HEK293 (cell line): ENCODE results near the gene MAGI1.

Experiments
- CTCF ChIA-PET: fragments of 350-600 bp; formaldehyde crosslinking; extraction: SDS; loops from one replicate; lab custom pipeline; 2021; ENCODE audit warnings: antibody characterized with exemption; lab: Yijun Ruan, JAX
- POLR2A ChIA-PET: fragments of 300-600 bp; formaldehyde crosslinking; extraction: SDS; loops from one replicate; lab custom pipeline; 2020; ENCODE audit warnings: antibody characterized with exemption, inconsistent platforms; lab: Yijun Ruan, JAX
- H3K27ac ChIP-seq: fragments of 200-500 bp; sonication (Bioruptor generic); 2 replicates; pipeline ENCODE4 v1.5.1; 2014; ENCODE audit warnings: low read depth, low read length, control low read depth, inconsistent platforms; ENCODE audit errors: extremely low read depth
- H3K36me3 ChIP-seq, 2 experiments: fragments of 200-500 bp in 1 of 2; sonication (Bioruptor generic) in 1 of 2; 1 replicate in 1 of 2; 2 replicates in 1 of 2; pipeline ENCODE4 v1.5.1; 2014 to 2017; ENCODE audit warnings: inconsistent platforms in 2 of 2, low read length in 2 of 2; ENCODE audit not compliant: control insufficient read depth in 2 of 2, insufficient read depth in 1 of 2
- H3K4me1 ChIP-seq: fragments of 200-500 bp; sonication (Bioruptor generic); 2 replicates; pipeline ENCODE4 v1.5.1; 2014; ENCODE audit warnings: mild to moderate bottlenecking, low read length, inconsistent platforms; ENCODE audit not compliant: control insufficient read depth, insufficient read depth
- H3K4me3 ChIP-seq: 2 replicates; pipeline ENCODE4 v1.5.1; 2011; ENCODE audit warnings: low read depth, mild to moderate bottlenecking, control low read depth, low read length, moderate library complexity
- H3K9me3 ChIP-seq: fragments of 200-500 bp; sonication (Bioruptor generic); 2 replicates; pipeline ENCODE4 v1.5.1; 2014; ENCODE audit warnings: low read depth, low read length, inconsistent platforms; ENCODE audit not compliant: control insufficient read depth, insufficient read depth
- GLI2 ChIP-seq: fragments of 450-650 bp; formaldehyde crosslinking; IDR thresholded peaks from 2 replicates; pipeline ENCODE4; 2017; ENCODE audit warnings: missing biosample characterization, missing genetic modification characterization, low read depth, borderline replicate concordance
- GLIS2 ChIP-seq: fragments of 450-650 bp; formaldehyde crosslinking; IDR thresholded peaks from 2 replicates; pipeline ENCODE4 v1.5.1; 2016; ENCODE audit warnings: missing biosample characterization, missing genetic modification characterization
- OSR2 ChIP-seq: fragments of 450-650 bp; formaldehyde crosslinking; IDR thresholded peaks from 2 replicates; pipeline ENCODE4 v1.5.1; 2016; ENCODE audit warnings: missing biosample characterization, missing genetic modification characterization
- PRDM1 ChIP-seq: fragments of 450-650 bp; formaldehyde crosslinking; IDR thresholded peaks from 2 replicates; pipeline ENCODE4; 2016; ENCODE audit warnings: missing biosample characterization, missing genetic modification characterization
- YY2 ChIP-seq: fragments of 450-650 bp; formaldehyde crosslinking; IDR thresholded peaks from 2 replicates; pipeline ENCODE4 v1.5.1; 2016; ENCODE audit warnings: missing biosample characterization, missing genetic modification characterization
- ZEB2 ChIP-seq: fragments of 450-650 bp; formaldehyde crosslinking; IDR thresholded peaks from 2 replicates; pipeline ENCODE4 v1.5.1; 2016; ENCODE audit warnings: missing biosample characterization, missing genetic modification characterization
- ZNF24 ChIP-seq: fragments of 450-650 bp; formaldehyde crosslinking; IDR thresholded peaks from 2 replicates; pipeline ENCODE4 v1.5.1; 2016; ENCODE audit warnings: missing biosample characterization, missing genetic modification characterization
- ZNF404 ChIP-seq: fragments of 450-650 bp; formaldehyde crosslinking; IDR thresholded peaks from 2 replicates; pipeline ENCODE4 v1.5.1; 2017; ENCODE audit warnings: missing biosample characterization, missing genetic modification characterization
- ZNF423 ChIP-seq: fragments of 450-650 bp; formaldehyde crosslinking; IDR thresholded peaks from 2 replicates; pipeline ENCODE4 v1.5.1; 2016; ENCODE audit warnings: missing biosample characterization, missing genetic modification characterization
- ZNF433 ChIP-seq: fragments of 450-650 bp; formaldehyde crosslinking; IDR thresholded peaks from 2 replicates; pipeline ENCODE4 v1.5.1; 2016; ENCODE audit warnings: missing biosample characterization, missing genetic modification characterization, low read depth
- ZNF48 ChIP-seq: fragments of 450-650 bp; formaldehyde crosslinking; IDR thresholded peaks from 2 replicates; pipeline ENCODE4 v1.5.1; 2016; ENCODE audit warnings: missing biosample characterization, missing genetic modification characterization
- ZNF571 ChIP-seq: fragments of 450-650 bp; formaldehyde crosslinking; IDR thresholded peaks from 2 replicates; pipeline ENCODE4 v1.5.0; 2017; ENCODE audit warnings: missing biosample characterization, missing genetic modification characterization
- ZNF629 ChIP-seq: fragments of 450-650 bp; formaldehyde crosslinking; IDR thresholded peaks from 2 replicates; pipeline ENCODE4 v1.5.1; 2017; ENCODE audit warnings: missing biosample characterization, missing genetic modification characterization
- ZNF660 ChIP-seq: fragments of 450-650 bp; IDR thresholded peaks from 2 replicates; pipeline ENCODE4 v1.5.1; 2018; ENCODE audit warnings: missing biosample characterization, mild to moderate bottlenecking, missing genetic modification characterization
- TF ChIP-seq, protein P1 (sequence below): fragments of 450-650 bp; formaldehyde crosslinking; IDR thresholded peaks from 2 replicates; pipeline ENCODE4; 2016; ENCODE audit warnings: missing biosample characterization, missing genetic modification characterization
- TF ChIP-seq, protein P2 (sequence below): fragments of 450-650 bp; formaldehyde crosslinking; IDR thresholded peaks from 2 replicates; pipeline ENCODE4 v1.5.1; 2016; ENCODE audit warnings: missing biosample characterization, missing genetic modification characterization
- TF ChIP-seq, protein P3 (sequence below): fragments of 450-650 bp; formaldehyde crosslinking; IDR thresholded peaks from 2 replicates; pipeline ENCODE4 v1.5.1; 2016; ENCODE audit warnings: missing biosample characterization, missing genetic modification characterization, borderline replicate concordance
- TF ChIP-seq, protein P4 (sequence below): fragments of 450-650 bp; formaldehyde crosslinking; IDR thresholded peaks from 2 replicates; pipeline ENCODE4 v1.5.1; 2016; ENCODE audit warnings: missing biosample characterization, missing genetic modification characterization
- TF ChIP-seq, protein P5 (sequence below): fragments of 450-650 bp; formaldehyde crosslinking; IDR thresholded peaks from 2 replicates; pipeline ENCODE4 v1.5.1; 2017; ENCODE audit warnings: missing biosample characterization, missing genetic modification characterization
- TF ChIP-seq, protein P6 (sequence below): sonication (generic); formaldehyde crosslinking; IDR thresholded peaks from 2 replicates; pipeline ENCODE4 v1.8.1; 2022; ENCODE audit warnings: mild to moderate bottlenecking, moderate library complexity, missing genetic modification reagents

Gene MAGI1

DNA sequence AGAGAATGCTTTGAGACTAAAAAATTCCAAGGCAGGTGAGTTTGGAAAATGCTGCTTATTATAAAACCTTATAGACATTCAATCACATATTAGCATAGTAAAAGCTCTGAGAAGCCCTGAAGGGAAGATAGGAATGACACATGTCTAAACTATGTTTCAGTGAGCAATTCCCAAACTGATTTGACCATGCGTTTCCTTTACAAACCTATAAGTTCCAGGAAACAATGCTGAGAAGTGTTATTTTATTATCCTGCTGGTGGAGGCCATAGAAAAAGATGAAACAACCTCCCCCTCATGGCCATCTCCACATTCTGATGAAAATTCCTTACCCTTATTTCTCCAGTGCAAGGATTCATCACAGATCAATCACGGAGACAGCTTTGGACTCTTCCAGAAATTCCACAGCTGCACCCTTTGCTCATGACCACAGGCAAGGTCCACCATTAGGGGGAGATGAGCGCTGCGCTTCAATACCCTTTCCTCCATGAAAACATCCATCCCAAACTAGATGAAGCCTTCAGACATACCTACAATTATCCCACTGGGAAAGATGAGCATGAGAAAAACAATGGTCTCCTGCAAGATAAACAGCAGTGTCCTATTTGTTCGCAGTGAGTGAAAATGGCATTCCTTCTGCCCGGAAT is 372.1 kb downstream of the MAGI1 start:
- H3K9me3 ChIP-seq = no peaks in the 10 kb centered on the region
- CTCF ChIA-PET = no interaction called here
- no peak overlapping the region for H3K27ac ChIP-seq
- no peaks in the 10 kb centered on the region for H3K36me3 ChIP-seq
- TF ChIP-seq YY2 (tag by site-specific recombination) = no peak
- no peak for TF ChIP-seq GLI2 (tag by site-specific recombination)
- no peak for TF ChIP-seq ZNF24 (tag by site-specific recombination)
- TF ChIP-seq ZNF629 (tag by site-specific recombination) = no peak
- no peak for TF ChIP-seq ZNF404
- TF ChIP-seq, protein P1, sequence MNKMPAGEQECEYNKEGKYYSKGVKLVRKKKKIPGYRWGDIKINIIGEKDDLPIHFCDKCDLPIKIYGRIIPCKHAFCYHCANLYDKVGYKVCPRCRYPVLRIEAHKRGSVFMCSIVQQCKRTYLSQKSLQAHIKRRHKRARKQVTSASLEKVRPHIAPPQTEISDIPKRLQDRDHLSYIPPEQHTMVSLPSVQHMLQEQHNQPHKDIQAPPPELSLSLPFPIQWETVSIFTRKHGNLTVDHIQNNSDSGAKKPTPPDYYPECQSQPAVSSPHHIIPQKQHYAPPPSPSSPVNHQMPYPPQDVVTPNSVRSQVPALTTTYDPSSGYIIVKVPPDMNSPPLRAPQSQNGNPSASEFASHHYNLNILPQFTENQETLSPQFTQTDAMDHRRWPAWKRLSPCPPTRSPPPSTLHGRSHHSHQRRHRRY = no peak
- TF ChIP-seq ZNF660 (tag by site-specific recombination) = no peak
- TF ChIP-seq, protein P2, sequence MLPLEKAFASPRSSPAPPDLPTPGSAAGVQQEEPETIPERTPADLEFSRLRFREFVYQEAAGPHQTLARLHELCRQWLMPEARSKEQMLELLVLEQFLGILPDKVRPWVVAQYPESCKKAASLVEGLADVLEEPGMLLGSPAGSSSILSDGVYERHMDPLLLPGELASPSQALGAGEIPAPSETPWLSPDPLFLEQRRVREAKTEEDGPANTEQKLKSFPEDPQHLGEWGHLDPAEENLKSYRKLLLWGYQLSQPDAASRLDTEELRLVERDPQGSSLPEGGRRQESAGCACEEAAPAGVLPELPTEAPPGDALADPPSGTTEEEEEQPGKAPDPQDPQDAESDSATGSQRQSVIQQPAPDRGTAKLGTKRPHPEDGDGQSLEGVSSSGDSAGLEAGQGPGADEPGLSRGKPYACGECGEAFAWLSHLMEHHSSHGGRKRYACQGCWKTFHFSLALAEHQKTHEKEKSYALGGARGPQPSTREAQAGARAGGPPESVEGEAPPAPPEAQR = no peak
- TF ChIP-seq, protein P3, sequence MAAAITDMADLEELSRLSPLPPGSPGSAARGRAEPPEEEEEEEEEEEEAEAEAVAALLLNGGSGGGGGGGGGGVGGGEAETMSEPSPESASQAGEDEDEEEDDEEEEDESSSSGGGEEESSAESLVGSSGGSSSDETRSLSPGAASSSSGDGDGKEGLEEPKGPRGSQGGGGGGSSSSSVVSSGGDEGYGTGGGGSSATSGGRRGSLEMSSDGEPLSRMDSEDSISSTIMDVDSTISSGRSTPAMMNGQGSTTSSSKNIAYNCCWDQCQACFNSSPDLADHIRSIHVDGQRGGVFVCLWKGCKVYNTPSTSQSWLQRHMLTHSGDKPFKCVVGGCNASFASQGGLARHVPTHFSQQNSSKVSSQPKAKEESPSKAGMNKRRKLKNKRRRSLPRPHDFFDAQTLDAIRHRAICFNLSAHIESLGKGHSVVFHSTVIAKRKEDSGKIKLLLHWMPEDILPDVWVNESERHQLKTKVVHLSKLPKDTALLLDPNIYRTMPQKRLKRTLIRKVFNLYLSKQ (tag by site-specific recombination) = no peak
- TF ChIP-seq PRDM1 (tag by site-specific recombination) = no peak
- TF ChIP-seq OSR2 (tag by site-specific recombination) = no peak
- no peak for TF ChIP-seq ZNF571 (tag by site-specific recombination)
- no peak for TF ChIP-seq ZNF48 (tag by site-specific recombination)
- TF ChIP-seq, protein P4, sequence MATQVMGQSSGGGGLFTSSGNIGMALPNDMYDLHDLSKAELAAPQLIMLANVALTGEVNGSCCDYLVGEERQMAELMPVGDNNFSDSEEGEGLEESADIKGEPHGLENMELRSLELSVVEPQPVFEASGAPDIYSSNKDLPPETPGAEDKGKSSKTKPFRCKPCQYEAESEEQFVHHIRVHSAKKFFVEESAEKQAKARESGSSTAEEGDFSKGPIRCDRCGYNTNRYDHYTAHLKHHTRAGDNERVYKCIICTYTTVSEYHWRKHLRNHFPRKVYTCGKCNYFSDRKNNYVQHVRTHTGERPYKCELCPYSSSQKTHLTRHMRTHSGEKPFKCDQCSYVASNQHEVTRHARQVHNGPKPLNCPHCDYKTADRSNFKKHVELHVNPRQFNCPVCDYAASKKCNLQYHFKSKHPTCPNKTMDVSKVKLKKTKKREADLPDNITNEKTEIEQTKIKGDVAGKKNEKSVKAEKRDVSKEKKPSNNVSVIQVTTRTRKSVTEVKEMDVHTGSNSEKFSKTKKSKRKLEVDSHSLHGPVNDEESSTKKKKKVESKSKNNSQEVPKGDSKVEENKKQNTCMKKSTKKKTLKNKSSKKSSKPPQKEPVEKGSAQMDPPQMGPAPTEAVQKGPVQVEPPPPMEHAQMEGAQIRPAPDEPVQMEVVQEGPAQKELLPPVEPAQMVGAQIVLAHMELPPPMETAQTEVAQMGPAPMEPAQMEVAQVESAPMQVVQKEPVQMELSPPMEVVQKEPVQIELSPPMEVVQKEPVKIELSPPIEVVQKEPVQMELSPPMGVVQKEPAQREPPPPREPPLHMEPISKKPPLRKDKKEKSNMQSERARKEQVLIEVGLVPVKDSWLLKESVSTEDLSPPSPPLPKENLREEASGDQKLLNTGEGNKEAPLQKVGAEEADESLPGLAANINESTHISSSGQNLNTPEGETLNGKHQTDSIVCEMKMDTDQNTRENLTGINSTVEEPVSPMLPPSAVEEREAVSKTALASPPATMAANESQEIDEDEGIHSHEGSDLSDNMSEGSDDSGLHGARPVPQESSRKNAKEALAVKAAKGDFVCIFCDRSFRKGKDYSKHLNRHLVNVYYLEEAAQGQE (tag by site-specific recombination) = no peak
- no peak for TF ChIP-seq GLIS2 (tag by site-specific recombination)
- no peak for TF ChIP-seq ZEB2 (tag by site-specific recombination)
- no peak for TF ChIP-seq ZNF433 (tag by site-specific recombination)
- TF ChIP-seq, protein P5, sequence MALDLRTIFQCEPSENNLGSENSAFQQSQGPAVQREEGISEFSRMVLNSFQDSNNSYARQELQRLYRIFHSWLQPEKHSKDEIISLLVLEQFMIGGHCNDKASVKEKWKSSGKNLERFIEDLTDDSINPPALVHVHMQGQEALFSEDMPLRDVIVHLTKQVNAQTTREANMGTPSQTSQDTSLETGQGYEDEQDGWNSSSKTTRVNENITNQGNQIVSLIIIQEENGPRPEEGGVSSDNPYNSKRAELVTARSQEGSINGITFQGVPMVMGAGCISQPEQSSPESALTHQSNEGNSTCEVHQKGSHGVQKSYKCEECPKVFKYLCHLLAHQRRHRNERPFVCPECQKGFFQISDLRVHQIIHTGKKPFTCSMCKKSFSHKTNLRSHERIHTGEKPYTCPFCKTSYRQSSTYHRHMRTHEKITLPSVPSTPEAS (tag by site-specific recombination) = no peak
- TF ChIP-seq ZNF423 = no peak
- TF ChIP-seq, protein P6, sequence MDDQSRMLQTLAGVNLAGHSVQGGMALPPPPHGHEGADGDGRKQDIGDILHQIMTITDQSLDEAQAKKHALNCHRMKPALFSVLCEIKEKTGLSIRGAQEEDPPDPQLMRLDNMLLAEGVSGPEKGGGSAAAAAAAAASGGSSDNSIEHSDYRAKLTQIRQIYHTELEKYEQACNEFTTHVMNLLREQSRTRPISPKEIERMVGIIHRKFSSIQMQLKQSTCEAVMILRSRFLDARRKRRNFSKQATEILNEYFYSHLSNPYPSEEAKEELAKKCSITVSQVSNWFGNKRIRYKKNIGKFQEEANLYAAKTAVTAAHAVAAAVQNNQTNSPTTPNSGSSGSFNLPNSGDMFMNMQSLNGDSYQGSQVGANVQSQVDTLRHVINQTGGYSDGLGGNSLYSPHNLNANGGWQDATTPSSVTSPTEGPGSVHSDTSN = no peak
- POLR2A ChIA-PET = no interaction called here
- H3K4me1 ChIP-seq = no peaks in the 10 kb centered on the region
- H3K4me3 ChIP-seq = no peak overlapping the region
